ENCODE data around the gene E2F2. TPM values are rescaled to one million over a fixed set of nuclear protein-coding genes. Genes with fewer than 3 reads are reported as not detected.

E2F2 gene
- total and polyA plus RNA-seq, 2 of the 13 experiments (the other 11 are each of a cell fraction or from before 2014, with no cell fraction given) = 0.65 to 6.6 TPM

- peak; percentile 13; the same call in 1 of the 2 replicates for TF ChIP-seq ATF2 (CRISPR knock-in tag; IDR thresholded peaks at IDR 0.05)
- no peak for TF ChIP-seq KDM6A (CRISPR knock-in tag; IDR thresholded peaks at IDR 0.05; ENCODE audit: low read depth)
- TF ChIP-seq ZNF180 (CRISPR knock-in tag; IDR thresholded peaks at IDR 0.05; ENCODE audit: borderline replicate concordance, low read depth) = no peak
- TF ChIP-seq ISX (CRISPR knock-in tag; conservative IDR thresholded peaks at IDR 0.05) = 0 out of 2 replicates have a peak, but pooled peaks have one; percentile 34
- TF ChIP-seq ZBTB46 (CRISPR knock-in tag; IDR thresholded peaks at IDR 0.05; ENCODE audit: borderline replicate concordance) = no peak
- TF ChIP-seq BRF2 (CRISPR knock-in tag; IDR thresholded peaks at IDR 0.05) = no peak
- no peak for TF ChIP-seq ZBTB33 (CRISPR knock-in tag; IDR thresholded peaks at IDR 0.05)
- peak; percentile 75 for TF ChIP-seq ZGPAT (CRISPR knock-in tag; IDR thresholded peaks at IDR 0.05)
- no peak for TF ChIP-seq HNRNPK (IDR thresholded peaks at IDR 0.05; ENCODE audit: low read depth, low read length, poor library complexity, severe bottlenecking)
- no peak for TF ChIP-seq ZFP36L2 (CRISPR knock-in tag; IDR thresholded peaks at IDR 0.05)
- no peak for TF ChIP-seq ZNF720 (CRISPR knock-in tag; IDR thresholded peaks at IDR 0.05)
- no peak for TF ChIP-seq ZNF83 (CRISPR knock-in tag; IDR thresholded peaks at IDR 0.05; ENCODE audit: borderline replicate concordance)
- peak; percentile 95 for TF ChIP-seq ZNF800 (CRISPR knock-in tag; IDR thresholded peaks at IDR 0.05)
- no peak for TF ChIP-seq ZNF883 (CRISPR knock-in tag; IDR thresholded peaks at IDR 0.05; ENCODE audit: not compliant biosample characterization)
- TF ChIP-seq NR2F1 (CRISPR knock-in tag; IDR thresholded peaks at IDR 0.05) = no peak
- TF ChIP-seq TAF1 (CRISPR knock-in tag; IDR thresholded peaks at IDR 0.05) = peak; percentile 79
Measured at GRCh38 chr1:23559136-23559984, 28.3 kb upstream of the E2F2 start, which contains the start of gene ID3 (continued).

Data from HepG2 (cell line).